SU-DHL-6 (cell line): ENCODE results near the gene FLRT2.

Experiments
- H2AFZ ChIP-seq: fragments of 200-600 bp; sonication (generic); 2 replicates; pipeline ENCODE4 v1.6.1; 2014; ENCODE audit warnings: low read depth, mild to moderate bottlenecking, moderate library complexity, mixed read lengths, antibody characterized with exemption, low read length; ENCODE audit not compliant: severe bottlenecking
- H3F3A ChIP-seq: fragments of 200-600 bp; shearing (Covaris generic); 2 replicates; pipeline ENCODE4 v1.6.0; 2016; ENCODE audit warnings: antibody characterized with exemption, mild to moderate bottlenecking; ENCODE audit not compliant: insufficient read depth
- H3K27ac ChIP-seq: fragments of 200-600 bp; sonication (generic); 2 replicates; pipeline ENCODE4 v1.5.1; 2016; ENCODE audit warnings: low read depth, mild to moderate bottlenecking, low read length, moderate library complexity, mixed read lengths
- H3K27me3 ChIP-seq: fragments of 200-600 bp; sonication (generic), shearing (Covaris generic); 2 replicates; pipeline ENCODE4 v1.6.0; 2014; ENCODE audit warnings: mild to moderate bottlenecking, low read length
- H3K36me3 ChIP-seq: fragments of 200-600 bp; sonication (generic); 2 replicates; pipeline ENCODE4 v1.6.1; 2014; ENCODE audit warnings: mild to moderate bottlenecking, low read length, mixed read lengths
- H3K4me2 ChIP-seq: fragments of 300-600, 200-600 bp; shearing (Covaris generic), sonication (generic); 2 replicates; pipeline ENCODE4 v1.6.0; 2014; ENCODE audit warnings: low read length, low read depth, mild to moderate bottlenecking; ENCODE audit not compliant: poor library complexity, severe bottlenecking
- H3K4me3 ChIP-seq: fragments of 200-600 bp; sonication (generic); 2 replicates; pipeline ENCODE4 v1.5.1; 2014; ENCODE audit warnings: antibody characterized with exemption, low read length, mild to moderate bottlenecking, mixed read lengths; ENCODE audit not compliant: insufficient read depth, poor library complexity, severe bottlenecking
- H3K79me2 ChIP-seq: fragments of 200-600 bp; sonication (generic); 2 replicates; pipeline ENCODE4 v1.6.1; 2014; ENCODE audit warnings: mild to moderate bottlenecking, low read length, moderate library complexity; ENCODE audit not compliant: insufficient read depth
- H3K9ac ChIP-seq: fragments of 200-600 bp; sonication (generic); 2 replicates; pipeline ENCODE4 v1.7.0; 2014; ENCODE audit warnings: mild to moderate bottlenecking, low read length
- H3K9me2 ChIP-seq: fragments of 200-600 bp; sonication (generic); replicated peaks from 2 replicates; pipeline ENCODE4 v1.6.1; 2014; ENCODE audit warnings: low read length; ENCODE audit not compliant: insufficient read depth
- H3K9me3 ChIP-seq: fragments of 200-600 bp; sonication (generic); 2 replicates; pipeline ENCODE4 v1.6.1; 2014; ENCODE audit warnings: low read length, mixed read lengths; ENCODE audit not compliant: insufficient read depth
- H4K20me1 ChIP-seq: fragments of 200-600 bp; sonication (generic); 2 replicates; pipeline ENCODE4 v1.6.1; 2014; ENCODE audit warnings: low read depth, mild to moderate bottlenecking, antibody characterized with exemption, low read length, moderate library complexity, mixed read lengths
- EZH2phosphoT487 ChIP-seq: fragments of 200-600 bp; sonication (generic), shearing (Covaris generic); conservative IDR thresholded peaks from 2 replicates; pipeline ENCODE4 v1.6.1; 2018; ENCODE audit warnings: mild to moderate bottlenecking, antibody characterized with exemption, low read length, moderate library complexity, mixed read lengths
- TF ChIP-seq, protein P1 (sequence below): fragments of 200-600 bp; sonication (generic); IDR thresholded peaks from one replicate; pipeline ENCODE4 v1.5.1; 2017; ENCODE audit warnings: antibody characterized with exemption, mild to moderate bottlenecking, low read length, moderate library complexity; ENCODE audit not compliant: insufficient read depth, poor library complexity, severe bottlenecking

The FLRT2 gene

GRCh38 chr14:85516239-85517113, 13.5 kb upstream of the FLRT2 start:
- Histone ChIP-seq H3K4me2 (no peak overlapping the region), H3K4me3 (no peak overlapping the region), H3K79me2 (no peaks in the 10 kb centered on the region), H3K9me3 (no peaks in the 10 kb centered on the region), H3K9me2 (no peaks in the 10 kb centered on the region), H4K20me1 (no peaks in the 10 kb centered on the region), H3K9ac (no peak overlapping the region), H3K27me3 (no peaks in the 10 kb centered on the region), H2AFZ (no peak overlapping the region), H3K36me3 (no peaks in the 10 kb centered on the region), H3K27ac (no peak overlapping the region), H3F3A (no peaks in the 10 kb centered on the region)
- no peak for TF ChIP-seq EZH2phosphoT487
- TF ChIP-seq, protein P1, sequence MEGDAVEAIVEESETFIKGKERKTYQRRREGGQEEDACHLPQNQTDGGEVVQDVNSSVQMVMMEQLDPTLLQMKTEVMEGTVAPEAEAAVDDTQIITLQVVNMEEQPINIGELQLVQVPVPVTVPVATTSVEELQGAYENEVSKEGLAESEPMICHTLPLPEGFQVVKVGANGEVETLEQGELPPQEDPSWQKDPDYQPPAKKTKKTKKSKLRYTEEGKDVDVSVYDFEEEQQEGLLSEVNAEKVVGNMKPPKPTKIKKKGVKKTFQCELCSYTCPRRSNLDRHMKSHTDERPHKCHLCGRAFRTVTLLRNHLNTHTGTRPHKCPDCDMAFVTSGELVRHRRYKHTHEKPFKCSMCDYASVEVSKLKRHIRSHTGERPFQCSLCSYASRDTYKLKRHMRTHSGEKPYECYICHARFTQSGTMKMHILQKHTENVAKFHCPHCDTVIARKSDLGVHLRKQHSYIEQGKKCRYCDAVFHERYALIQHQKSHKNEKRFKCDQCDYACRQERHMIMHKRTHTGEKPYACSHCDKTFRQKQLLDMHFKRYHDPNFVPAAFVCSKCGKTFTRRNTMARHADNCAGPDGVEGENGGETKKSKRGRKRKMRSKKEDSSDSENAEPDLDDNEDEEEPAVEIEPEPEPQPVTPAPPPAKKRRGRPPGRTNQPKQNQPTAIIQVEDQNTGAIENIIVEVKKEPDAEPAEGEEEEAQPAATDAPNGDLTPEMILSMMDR, result no peak

- no peak overlapping the region for H3K27ac ChIP-seq
- no peak for TF ChIP-seq EZH2phosphoT487
- TF ChIP-seq, protein P1, result no peak
- no peak overlapping the region for H3K9ac ChIP-seq
- no peaks in the 10 kb centered on the region for H3K9me2 ChIP-seq
- no peaks in the 10 kb centered on the region for H3K27me3 ChIP-seq
- H3K9me3 ChIP-seq, result no peaks in the 10 kb centered on the region
- no peaks in the 10 kb centered on the region for H3K36me3 ChIP-seq
- no peaks in the 10 kb centered on the region for H4K20me1 ChIP-seq
- no peak overlapping the region for H3K4me3 ChIP-seq
- no peak overlapping the region for H2AFZ ChIP-seq
- no peaks in the 10 kb centered on the region for H3F3A ChIP-seq
- no peaks in the 10 kb centered on the region for H3K79me2 ChIP-seq
- H3K4me2 ChIP-seq, result no peak overlapping the region
Observed at GRCh38 chr14:85517114-85517688, 12.7 kb upstream of the FLRT2 start.

DNA sequence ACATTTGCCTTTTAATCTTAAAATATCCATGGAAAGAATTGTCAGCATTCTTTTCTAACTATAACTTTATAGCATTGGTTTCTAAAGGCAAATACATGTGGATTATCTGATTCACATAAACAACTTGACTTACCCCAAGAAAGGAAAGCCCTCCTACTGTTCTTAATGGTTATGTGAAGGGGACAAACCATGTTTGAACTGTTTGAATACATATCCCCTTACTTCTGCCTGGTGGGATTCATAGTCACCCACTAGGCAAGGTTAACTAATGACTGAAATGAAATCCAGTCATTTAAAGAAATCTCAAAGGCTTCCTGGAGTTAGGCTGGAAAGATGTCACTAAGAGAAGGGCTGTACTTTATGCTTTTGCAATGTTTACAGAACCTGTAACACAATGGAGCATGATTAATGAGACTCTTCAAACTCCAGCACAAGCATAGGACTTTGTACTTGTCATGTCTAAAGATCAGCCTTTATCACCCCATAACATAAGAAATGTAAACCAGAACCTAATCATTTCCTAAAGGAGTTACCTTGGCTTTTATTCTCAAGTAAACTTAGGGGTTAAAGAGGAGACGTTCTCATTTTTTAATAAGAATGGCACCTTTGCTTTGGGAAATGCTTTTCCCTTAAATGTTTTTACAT, 10.2 kb upstream of the FLRT2 start:
- no peak for TF ChIP-seq EZH2phosphoT487
- TF ChIP-seq, protein P1, result no peak
- no peak overlapping the region for H3K9ac ChIP-seq
- H3K9me2 ChIP-seq, result no peaks in the 10 kb centered on the region
- H3K9me3 ChIP-seq, result no peaks in the 10 kb centered on the region
- H3K4me3 ChIP-seq, result no peak overlapping the region
- H2AFZ ChIP-seq, result no peak overlapping the region
- no peaks in the 10 kb centered on the region for H3K36me3 ChIP-seq
- H3F3A ChIP-seq, result no peaks in the 10 kb centered on the region
- no peaks in the 10 kb centered on the region for H3K27me3 ChIP-seq
- H3K79me2 ChIP-seq, result no peaks in the 10 kb centered on the region
- no peak overlapping the region for H3K4me2 ChIP-seq
- H4K20me1 ChIP-seq, result no peaks in the 10 kb centered on the region
- no peak overlapping the region for H3K27ac ChIP-seq
